Ishikawa (cell line): ENCODE results near the gene WDR62.

Experiments
- CEBPB ChIP-seq: IDR thresholded peaks from 2 replicates; pipeline ENCODE4 v1.6.1; 2012
- CREB1 ChIP-seq: IDR thresholded peaks from 2 replicates; pipeline ENCODE4 v1.6.1; 2012; ENCODE audit warnings: low read depth
- EP300 ChIP-seq: IDR thresholded peaks from 2 replicates; pipeline ENCODE4 v1.6.1; 2012; ENCODE audit warnings: borderline replicate concordance
- RAD21 ChIP-seq: IDR thresholded peaks from 2 replicates; pipeline ENCODE4 v1.6.1; 2012; ENCODE audit warnings: low read depth
- TAF1 ChIP-seq: IDR thresholded peaks from 2 replicates; pipeline ENCODE4 v1.6.1; 2012; ENCODE audit warnings: low read depth, mild to moderate bottlenecking
- TCF12 ChIP-seq: IDR thresholded peaks from 2 replicates; pipeline ENCODE4 v1.6.1; 2012; ENCODE audit warnings: low read depth
- YY1 ChIP-seq: IDR thresholded peaks from 2 replicates; pipeline ENCODE4 v1.6.1; 2012; ENCODE audit warnings: low read depth
- TF ChIP-seq, protein P1 (sequence below): IDR thresholded peaks from 2 replicates; pipeline ENCODE4 v1.6.1; 2012
- TF ChIP-seq, protein P2 (sequence below): IDR thresholded peaks from 2 replicates; pipeline ENCODE4 v1.6.1; 2012; ENCODE audit warnings: low read depth, mild to moderate bottlenecking
- TF ChIP-seq, protein P3 (sequence below): IDR thresholded peaks from 2 replicates; pipeline ENCODE4 v1.6.1; 2012

DNA sequence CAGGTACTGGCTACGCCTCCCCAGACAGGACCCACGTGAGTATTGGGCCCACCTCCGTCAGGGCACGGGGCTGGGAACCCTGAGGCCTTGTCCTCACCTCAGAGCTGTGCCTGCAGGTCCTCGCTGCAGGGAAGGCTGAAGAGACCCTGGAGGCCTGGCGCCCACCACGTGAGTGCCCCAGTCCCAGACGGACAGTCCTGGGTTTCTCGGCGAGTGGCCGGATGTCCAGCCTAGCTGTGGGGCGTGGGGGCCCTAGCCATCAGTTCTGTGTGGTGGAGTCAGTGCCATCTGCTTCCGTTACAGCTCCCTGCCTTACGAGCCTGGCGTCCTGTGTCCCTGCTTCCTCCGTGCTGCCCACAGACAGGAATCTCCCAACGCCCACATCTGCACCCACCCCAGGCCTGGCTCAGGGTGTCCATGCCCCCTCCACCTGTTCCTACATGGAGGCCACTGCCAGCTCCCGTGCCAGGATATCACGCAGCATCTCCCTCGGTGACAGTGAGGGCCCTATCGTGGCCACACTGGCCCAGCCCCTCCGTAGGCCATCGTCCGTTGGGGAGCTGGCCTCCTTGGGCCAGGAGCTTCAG is 48.4 kb downstream of the WDR62 start:
- TF ChIP-seq, protein P1, sequence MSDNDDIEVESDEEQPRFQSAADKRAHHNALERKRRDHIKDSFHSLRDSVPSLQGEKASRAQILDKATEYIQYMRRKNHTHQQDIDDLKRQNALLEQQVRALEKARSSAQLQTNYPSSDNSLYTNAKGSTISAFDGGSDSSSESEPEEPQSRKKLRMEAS = no peak
- TF ChIP-seq, protein P2, sequence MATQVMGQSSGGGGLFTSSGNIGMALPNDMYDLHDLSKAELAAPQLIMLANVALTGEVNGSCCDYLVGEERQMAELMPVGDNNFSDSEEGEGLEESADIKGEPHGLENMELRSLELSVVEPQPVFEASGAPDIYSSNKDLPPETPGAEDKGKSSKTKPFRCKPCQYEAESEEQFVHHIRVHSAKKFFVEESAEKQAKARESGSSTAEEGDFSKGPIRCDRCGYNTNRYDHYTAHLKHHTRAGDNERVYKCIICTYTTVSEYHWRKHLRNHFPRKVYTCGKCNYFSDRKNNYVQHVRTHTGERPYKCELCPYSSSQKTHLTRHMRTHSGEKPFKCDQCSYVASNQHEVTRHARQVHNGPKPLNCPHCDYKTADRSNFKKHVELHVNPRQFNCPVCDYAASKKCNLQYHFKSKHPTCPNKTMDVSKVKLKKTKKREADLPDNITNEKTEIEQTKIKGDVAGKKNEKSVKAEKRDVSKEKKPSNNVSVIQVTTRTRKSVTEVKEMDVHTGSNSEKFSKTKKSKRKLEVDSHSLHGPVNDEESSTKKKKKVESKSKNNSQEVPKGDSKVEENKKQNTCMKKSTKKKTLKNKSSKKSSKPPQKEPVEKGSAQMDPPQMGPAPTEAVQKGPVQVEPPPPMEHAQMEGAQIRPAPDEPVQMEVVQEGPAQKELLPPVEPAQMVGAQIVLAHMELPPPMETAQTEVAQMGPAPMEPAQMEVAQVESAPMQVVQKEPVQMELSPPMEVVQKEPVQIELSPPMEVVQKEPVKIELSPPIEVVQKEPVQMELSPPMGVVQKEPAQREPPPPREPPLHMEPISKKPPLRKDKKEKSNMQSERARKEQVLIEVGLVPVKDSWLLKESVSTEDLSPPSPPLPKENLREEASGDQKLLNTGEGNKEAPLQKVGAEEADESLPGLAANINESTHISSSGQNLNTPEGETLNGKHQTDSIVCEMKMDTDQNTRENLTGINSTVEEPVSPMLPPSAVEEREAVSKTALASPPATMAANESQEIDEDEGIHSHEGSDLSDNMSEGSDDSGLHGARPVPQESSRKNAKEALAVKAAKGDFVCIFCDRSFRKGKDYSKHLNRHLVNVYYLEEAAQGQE = no peak
- no peak for TF ChIP-seq RAD21
- TF ChIP-seq TAF1 = no peak
- no peak for TF ChIP-seq CEBPB
- TF ChIP-seq, protein P3, sequence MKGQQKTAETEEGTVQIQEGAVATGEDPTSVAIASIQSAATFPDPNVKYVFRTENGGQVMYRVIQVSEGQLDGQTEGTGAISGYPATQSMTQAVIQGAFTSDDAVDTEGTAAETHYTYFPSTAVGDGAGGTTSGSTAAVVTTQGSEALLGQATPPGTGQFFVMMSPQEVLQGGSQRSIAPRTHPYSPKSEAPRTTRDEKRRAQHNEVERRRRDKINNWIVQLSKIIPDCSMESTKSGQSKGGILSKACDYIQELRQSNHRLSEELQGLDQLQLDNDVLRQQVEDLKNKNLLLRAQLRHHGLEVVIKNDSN = no peak
- TF ChIP-seq YY1 = no peak
- TF ChIP-seq EP300 = no peak
- TF ChIP-seq TCF12 = no peak
- TF ChIP-seq CREB1 = no peak
